Brain microvascular endothelial cell (primary cell): Measurements from ENCODE around the gene UPF3B.

Source experiments
- DNase-seq: peaks from one replicate; pipeline ENCODE4 v3.0.0-alpha.2; 2020
- H3K27ac ChIP-seq: fragments of 250-450 bp; sonication (Bioruptor Pico); 2 replicates; pipeline ENCODE4 v1.5.1; 2020; ENCODE audit warnings: mild to moderate bottlenecking, moderate library complexity
- H3K27me3 ChIP-seq: fragments of 250-450 bp; sonication (Bioruptor Pico); replicated peaks from 2 replicates; pipeline ENCODE4 v1.5.1; 2020; ENCODE audit warnings: mild to moderate bottlenecking
- H3K36me3 ChIP-seq: fragments of 250-450 bp; sonication (Bioruptor Pico); replicated peaks from 2 replicates; pipeline ENCODE4 v1.5.1; 2020; ENCODE audit warnings: mild to moderate bottlenecking
- H3K4me3 ChIP-seq: 2 replicates; pipeline ENCODE4 v1.5.1; 2011; ENCODE audit warnings: low read depth, mild to moderate bottlenecking, control low read depth, low read length, moderate library complexity
- in situ Hi-C: cut with HindIII; loops from 2 replicates; pipeline ENCODE4 v1.10.0; 2017; ENCODE audit warnings: low sequenced_read_pairs, low pct_ligation_motif_present
- TF ChIP-seq, protein P1 (sequence below): IDR thresholded peaks from 2 replicates; pipeline ENCODE4 v1.5.1; 2011; ENCODE audit warnings: low read depth, mild to moderate bottlenecking, moderate library complexity, low read length, control low read depth, inconsistent platforms; ENCODE audit errors: missing control alignments

UPF3B gene

DNA sequence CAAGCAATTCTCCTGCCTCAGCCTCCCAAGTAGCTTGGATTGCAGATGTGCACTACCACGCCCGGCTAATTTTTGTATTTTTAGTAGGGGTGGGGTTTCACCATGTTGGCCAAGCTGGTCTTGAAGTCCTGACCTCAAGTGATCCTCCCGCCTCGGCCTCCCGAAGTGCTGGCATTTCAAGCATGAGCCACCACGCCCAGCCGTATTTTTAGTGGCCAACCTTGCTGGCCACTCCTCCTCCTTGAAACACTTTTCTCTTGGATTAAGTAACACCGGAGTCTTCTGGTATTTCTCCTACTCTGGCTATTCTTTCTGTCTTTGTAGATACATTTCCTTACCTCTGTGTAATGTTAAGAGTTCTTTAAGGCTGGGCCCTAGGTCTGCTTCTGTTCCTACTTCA lies 50.2 kb downstream of the UPF3B start:
- no peaks in the 10 kb centered on the region for H3K27me3 ChIP-seq
- H3K4me3 ChIP-seq: no peak overlapping the region
- TF ChIP-seq, protein P1, sequence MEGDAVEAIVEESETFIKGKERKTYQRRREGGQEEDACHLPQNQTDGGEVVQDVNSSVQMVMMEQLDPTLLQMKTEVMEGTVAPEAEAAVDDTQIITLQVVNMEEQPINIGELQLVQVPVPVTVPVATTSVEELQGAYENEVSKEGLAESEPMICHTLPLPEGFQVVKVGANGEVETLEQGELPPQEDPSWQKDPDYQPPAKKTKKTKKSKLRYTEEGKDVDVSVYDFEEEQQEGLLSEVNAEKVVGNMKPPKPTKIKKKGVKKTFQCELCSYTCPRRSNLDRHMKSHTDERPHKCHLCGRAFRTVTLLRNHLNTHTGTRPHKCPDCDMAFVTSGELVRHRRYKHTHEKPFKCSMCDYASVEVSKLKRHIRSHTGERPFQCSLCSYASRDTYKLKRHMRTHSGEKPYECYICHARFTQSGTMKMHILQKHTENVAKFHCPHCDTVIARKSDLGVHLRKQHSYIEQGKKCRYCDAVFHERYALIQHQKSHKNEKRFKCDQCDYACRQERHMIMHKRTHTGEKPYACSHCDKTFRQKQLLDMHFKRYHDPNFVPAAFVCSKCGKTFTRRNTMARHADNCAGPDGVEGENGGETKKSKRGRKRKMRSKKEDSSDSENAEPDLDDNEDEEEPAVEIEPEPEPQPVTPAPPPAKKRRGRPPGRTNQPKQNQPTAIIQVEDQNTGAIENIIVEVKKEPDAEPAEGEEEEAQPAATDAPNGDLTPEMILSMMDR: no peak
- no peak overlapping the region for H3K27ac ChIP-seq
- in situ Hi-C loops: no loop called here
- DNase-seq: no peak
- H3K36me3 ChIP-seq: no peaks in the 10 kb centered on the region

DNA sequence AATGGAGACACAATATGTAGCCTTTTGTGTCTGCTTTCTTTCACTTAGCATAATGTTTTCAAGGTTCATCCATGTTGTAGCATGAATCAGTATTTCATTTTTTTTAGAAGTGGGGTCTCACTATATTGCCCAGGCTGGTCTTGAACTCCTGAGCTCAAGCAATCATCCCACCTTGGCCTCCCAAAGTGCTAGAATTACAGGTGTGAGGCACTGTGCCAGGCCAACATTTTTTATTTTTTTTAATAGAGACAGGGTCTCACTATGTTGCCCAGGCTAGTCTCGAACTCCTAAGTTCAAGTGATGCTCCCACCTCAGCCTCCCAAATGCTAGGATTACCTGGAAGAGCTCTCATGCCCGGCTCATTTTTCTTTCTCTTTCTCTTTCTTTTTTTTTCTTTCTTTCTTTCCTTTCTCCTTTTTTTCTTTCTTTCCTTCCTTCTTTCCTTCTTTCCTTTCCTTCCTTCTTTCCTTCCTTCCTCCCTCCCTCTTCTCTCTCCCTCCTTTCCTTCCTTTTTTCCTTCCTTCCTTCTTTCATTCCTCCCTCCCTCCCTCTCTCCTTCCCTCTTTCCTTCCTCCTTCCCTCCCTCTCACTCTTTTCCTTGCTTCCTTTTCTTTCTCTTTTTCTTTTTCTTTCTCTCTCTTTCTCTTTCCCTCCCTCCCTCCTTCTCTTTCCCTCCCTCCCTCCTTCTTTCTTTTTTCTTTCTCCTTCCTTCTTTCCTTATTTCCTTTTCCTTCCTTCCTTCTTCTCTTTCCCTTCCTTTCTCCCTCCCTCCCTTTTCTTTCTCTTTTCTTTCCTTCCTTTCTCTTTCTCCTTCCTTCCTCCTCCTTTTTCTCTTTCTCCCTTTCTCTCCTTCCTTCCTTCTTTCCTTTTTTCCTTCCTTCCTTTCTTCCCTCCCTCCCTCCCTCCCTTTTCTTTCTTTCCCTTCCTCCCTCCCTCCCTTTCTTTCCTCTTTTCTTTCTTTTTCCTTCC lies 51.2 kb downstream of the UPF3B start:
- DNase-seq: no peak
- H3K36me3 ChIP-seq: no peaks in the 10 kb centered on the region
- H3K4me3 ChIP-seq: no peak overlapping the region
- H3K27ac ChIP-seq: no peak overlapping the region
- no peaks in the 10 kb centered on the region for H3K27me3 ChIP-seq
- in situ Hi-C loops: no loop called here
- TF ChIP-seq, protein P1: no peak

DNA sequence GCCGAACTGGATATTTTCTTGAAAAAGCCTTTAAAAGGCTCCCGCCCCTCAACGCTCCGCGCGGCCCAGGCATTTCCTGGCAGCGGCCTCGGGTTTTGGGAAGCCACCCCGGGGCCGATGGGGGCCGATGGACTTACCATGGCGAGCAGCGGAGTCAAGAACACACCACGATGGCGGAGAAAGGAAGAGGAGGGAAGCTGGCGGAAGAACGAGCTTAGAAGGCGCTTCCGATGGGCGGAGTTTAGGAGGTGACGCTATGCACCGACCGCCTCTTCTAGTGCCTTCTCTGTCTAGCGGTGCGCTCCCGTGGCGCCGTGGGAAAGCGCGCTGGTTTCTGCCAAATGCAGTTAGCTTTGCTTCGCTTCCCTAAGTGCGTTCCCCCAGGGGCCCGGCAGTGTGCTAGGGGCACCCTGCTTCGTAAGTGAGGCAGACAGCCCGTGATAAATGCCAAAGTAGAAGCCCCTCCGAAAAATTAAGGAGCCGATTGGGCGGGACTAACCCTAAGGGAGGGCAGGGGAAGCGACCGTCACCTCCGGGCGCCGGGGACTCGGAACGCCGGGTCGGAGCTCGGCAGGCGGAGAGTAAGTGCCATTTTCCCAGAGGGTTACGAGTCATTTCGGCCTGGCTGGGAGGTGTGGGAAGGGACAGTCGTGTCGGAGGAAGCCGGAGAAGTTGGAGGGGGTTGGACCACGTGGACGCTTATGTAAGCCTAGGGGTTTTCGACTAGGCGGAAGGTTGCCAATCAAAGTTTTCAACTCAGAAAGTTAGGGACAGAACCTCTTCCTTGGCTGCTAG lies 61.1 kb downstream of the UPF3B start, which contains the start of gene RPL39:
Gene RPL39 (minus strand): TSS at position 194 of the 795 bp plus-strand sequence. CDS start 54 bp downstream, at position 140.
- H3K27ac ChIP-seq: peak within 1 kb of the TSS; percentile 97
- H3K4me3 ChIP-seq: peak within 1 kb of the TSS; percentile 83
- in situ Hi-C loops: no loop called here
- DNase-seq: peak; percentile 81
- H3K27me3 ChIP-seq: no peaks in the 10 kb centered on the region
- peaks cover 28% of the 10 kb centered on the region for H3K36me3 ChIP-seq
- TF ChIP-seq, protein P1: no peak

DNA sequence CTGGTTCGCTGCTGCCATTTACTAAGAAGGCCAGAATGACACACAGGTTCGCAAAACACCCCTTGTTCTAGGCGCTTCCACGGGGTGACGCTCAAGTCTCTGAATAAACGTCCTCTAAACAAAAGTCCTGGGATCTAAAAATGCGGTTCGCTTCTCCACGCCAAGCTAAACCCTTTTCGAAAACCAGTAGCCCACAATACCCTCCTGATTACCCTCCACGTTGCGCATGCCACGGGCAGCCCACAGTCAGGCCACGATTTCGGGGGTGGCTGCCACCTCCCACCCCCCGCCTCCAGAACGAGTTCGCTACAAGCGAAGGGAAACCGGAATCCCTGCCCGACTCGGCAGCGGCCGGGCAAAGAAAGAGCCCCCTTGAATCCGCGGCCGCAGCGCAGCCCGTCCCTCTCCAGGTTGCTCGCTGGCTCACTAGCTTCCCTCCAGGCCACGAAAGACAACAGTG lies 61.8 kb downstream of the UPF3B start:
- in situ Hi-C loops: no loop called here
- TF ChIP-seq, protein P1: no peak
- Histone ChIP-seq H3K27me3 (no peaks in the 10 kb centered on the region), H3K36me3 (peaks cover 33% of the 10 kb centered on the region), H3K4me3 (peak overlapping the region; percentile 83), H3K27ac (peak overlapping the region; percentile 97)
- DNase-seq: peak; percentile 16

DNA sequence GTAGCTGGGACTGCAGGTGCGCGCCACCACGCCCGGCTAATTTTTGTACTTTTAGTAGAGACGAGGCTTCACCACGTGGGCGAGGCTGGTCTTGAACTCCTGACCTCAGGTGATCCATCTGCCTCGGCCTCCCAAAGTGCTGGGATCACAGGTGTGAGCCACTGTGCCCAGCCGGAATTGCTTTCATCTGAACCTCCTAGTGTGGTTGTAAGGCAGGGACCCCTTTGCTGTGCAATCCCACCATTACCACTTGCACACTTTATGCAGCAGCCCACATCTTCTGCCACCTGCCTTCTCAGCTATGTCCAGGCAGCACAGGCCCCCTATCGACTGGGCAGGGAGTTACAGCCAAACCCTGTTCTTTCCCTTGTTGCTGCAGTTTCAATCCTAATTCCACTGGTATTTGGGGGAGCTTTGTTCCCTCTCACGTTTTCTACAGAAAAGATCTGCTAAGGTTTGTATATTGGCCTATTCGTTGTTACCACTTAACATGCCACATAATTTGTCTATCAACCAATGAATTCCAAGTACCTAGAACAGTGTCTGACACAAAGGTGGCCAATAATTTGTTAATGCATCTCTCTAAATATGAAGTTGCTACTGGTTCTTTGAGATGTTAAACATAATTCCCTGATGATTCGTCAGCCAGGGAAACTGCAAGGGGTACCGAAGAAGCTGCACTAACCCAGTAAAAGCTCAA lies 67.9 kb downstream of the UPF3B start:
- in situ Hi-C loops: no loop called here
- no peak for DNase-seq
- Histone ChIP-seq H3K4me3 (no peak overlapping the region), H3K36me3 (peaks cover 38% of the 10 kb centered on the region), H3K27me3 (no peaks in the 10 kb centered on the region), H3K27ac (no peak overlapping the region)
- TF ChIP-seq, protein P1: peak; percentile 69
